Mammary epithelial cell (primary cell): Measurements from ENCODE around the gene TNFSF4.

ENCODE experiments used
- EZH2 ChIP-seq: IDR thresholded peaks from 2 replicates; pipeline ENCODE4 v1.6.1; 2012; ENCODE audit warnings: low read length, inconsistent platforms, borderline replicate concordance
- TF ChIP-seq, protein P1 (sequence below), 2 donors: IDR thresholded peaks in 1 of 2; conservative IDR thresholded peaks in 1 of 2; 2 replicates each; pipeline ENCODE4 v1.5.1; 2011 to 2012; ENCODE audit warnings: inconsistent platforms in 2 of 2, low read length in 2 of 2, mild to moderate bottlenecking in 2 of 2, control low read depth in 1 of 2, low read depth in 1 of 2; ENCODE audit not compliant: insufficient read depth in 1 of 2; ENCODE audit errors: extremely low read depth in 1 of 2

DNA sequence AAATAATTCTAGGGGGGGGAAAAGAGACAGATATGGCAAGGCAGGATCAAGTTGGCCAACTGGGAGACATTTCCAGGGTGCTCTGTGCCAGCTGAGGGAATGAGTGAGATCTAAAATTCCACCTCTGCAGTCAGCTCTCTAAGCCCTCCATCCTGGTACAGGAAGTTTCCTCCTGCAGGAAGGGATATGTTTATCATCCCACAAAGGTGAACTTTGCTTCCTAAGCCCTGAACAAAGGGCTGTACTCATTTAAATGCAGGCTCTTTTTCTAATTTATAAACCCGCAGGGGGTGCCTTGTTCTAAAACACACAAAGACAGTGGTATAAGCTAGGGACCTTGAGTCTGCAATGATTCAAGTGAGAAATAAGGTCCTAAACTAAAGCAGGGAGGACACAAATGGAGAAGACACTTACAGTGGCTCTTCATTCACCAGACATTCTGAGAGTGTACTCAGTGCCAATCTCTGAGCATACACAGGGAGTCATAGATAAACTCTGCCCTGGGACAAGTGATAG is 3.6 kb upstream of the TNFSF4 start:
- TF ChIP-seq, protein P1, sequence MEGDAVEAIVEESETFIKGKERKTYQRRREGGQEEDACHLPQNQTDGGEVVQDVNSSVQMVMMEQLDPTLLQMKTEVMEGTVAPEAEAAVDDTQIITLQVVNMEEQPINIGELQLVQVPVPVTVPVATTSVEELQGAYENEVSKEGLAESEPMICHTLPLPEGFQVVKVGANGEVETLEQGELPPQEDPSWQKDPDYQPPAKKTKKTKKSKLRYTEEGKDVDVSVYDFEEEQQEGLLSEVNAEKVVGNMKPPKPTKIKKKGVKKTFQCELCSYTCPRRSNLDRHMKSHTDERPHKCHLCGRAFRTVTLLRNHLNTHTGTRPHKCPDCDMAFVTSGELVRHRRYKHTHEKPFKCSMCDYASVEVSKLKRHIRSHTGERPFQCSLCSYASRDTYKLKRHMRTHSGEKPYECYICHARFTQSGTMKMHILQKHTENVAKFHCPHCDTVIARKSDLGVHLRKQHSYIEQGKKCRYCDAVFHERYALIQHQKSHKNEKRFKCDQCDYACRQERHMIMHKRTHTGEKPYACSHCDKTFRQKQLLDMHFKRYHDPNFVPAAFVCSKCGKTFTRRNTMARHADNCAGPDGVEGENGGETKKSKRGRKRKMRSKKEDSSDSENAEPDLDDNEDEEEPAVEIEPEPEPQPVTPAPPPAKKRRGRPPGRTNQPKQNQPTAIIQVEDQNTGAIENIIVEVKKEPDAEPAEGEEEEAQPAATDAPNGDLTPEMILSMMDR (conservative IDR thresholded peaks at IDR 0.05 in 1 of 2, IDR thresholded peaks at IDR 0.05 in 1 of 2; ENCODE audit: extremely low read depth in 1 of 2, insufficient read depth in 1 of 2, low read depth in 1 of 2, low read length in 2 of 2): no peak
- TF ChIP-seq EZH2: no peak
